ENCODE results near the gene DNAJA4. TPM values are rescaled to one million over a fixed set of nuclear protein-coding genes. Genes with fewer than 3 reads are reported as not detected.

Gene DNAJA4
- total RNA-seq (10 to 100 TPM in 4 of 5 donors, not detected in 1; 30.3 to 53.6 (median 37.9) TPM), polyA plus RNA-seq (10 to 100 TPM; 11.4 to 12.9 (median 12.8) TPM)
- long read RNA-seq, donor 1, partial matches to known transcripts, result 7 of 26 reads
- long read RNA-seq, donor 1, other reads (novel, unspliced or antisense), result 16 of 26 reads
- long read RNA-seq, donor 2, partial matches to known transcripts, result 18 of 45 reads
- long read RNA-seq, donor 2, other reads (novel, unspliced or antisense), result 23 of 45 reads
- long read RNA-seq, donor 3, partial matches to known transcripts, result 0 of 5 reads
- long read RNA-seq, donor 3, other reads (novel, unspliced or antisense), result 0 of 5 reads
- long read RNA-seq, donor 4, result 0 reads
- long read RNA-seq, donor 5, partial matches to known transcripts, result 0 of 3 reads
- long read RNA-seq, donor 5, other reads (novel, unspliced or antisense), result 0 of 3 reads
- long read RNA-seq, donor 6, partial matches to known transcripts, result 92 of 177 reads
- long read RNA-seq, donor 6, other reads (novel, unspliced or antisense), result 74 of 177 reads
- long read RNA-seq, donor 7, partial matches to known transcripts, result 0 of 6 reads
- long read RNA-seq, donor 7, other reads (novel, unspliced or antisense), result 0 of 6 reads
- long read RNA-seq, donor 8, partial matches to known transcripts, result 0 of 3 reads
- long read RNA-seq, donor 8, other reads (novel, unspliced or antisense), result 0 of 3 reads
- long read RNA-seq, donor 9, partial matches to known transcripts, result 0 of 2 reads
- long read RNA-seq, donor 9, other reads (novel, unspliced or antisense), result 0 of 2 reads
- long read RNA-seq, donor 10, partial matches to known transcripts, result 0 of 1 reads
- long read RNA-seq, donor 10, other reads (novel, unspliced or antisense), result 0 of 1 reads

GRCh38 chr15:78264304-78265136 is at the start of gene DNAJA4:
DNAJA4 (plus strand) TSS chr15:78264562; CDS start chr15:78264764, 202 bp downstream.
- TF ChIP-seq POLR2AphosphoS5 (IDR thresholded peaks at IDR 0.05) (peak in 1 of 3 donors; percentile 11), EP300 (IDR thresholded peaks at IDR 0.05) (no peak)
- TF ChIP-seq, protein P1, sequence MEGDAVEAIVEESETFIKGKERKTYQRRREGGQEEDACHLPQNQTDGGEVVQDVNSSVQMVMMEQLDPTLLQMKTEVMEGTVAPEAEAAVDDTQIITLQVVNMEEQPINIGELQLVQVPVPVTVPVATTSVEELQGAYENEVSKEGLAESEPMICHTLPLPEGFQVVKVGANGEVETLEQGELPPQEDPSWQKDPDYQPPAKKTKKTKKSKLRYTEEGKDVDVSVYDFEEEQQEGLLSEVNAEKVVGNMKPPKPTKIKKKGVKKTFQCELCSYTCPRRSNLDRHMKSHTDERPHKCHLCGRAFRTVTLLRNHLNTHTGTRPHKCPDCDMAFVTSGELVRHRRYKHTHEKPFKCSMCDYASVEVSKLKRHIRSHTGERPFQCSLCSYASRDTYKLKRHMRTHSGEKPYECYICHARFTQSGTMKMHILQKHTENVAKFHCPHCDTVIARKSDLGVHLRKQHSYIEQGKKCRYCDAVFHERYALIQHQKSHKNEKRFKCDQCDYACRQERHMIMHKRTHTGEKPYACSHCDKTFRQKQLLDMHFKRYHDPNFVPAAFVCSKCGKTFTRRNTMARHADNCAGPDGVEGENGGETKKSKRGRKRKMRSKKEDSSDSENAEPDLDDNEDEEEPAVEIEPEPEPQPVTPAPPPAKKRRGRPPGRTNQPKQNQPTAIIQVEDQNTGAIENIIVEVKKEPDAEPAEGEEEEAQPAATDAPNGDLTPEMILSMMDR (IDR thresholded peaks at IDR 0.05), result no peak
- peak; percentile 64 to 86 for DNase-seq
- intact Hi-C loops (cut with DNase I; ENCODE audit: low total_unique reads), result no loop called here
- 2 to 10% (median 4%) methylated on average over 17 to 107 of the region's 107 CpGs for WGBS, 5 donors
- H3K4me3 ChIP-seq, result peak within 1 kb of the TSS; percentile 60 to 78 (median 68)
- H3K4me1 ChIP-seq, result peaks cover 26 to 54% (median 32%) of the 10 kb centered on the region in 4 donors
- H3K27me3 ChIP-seq, result no peaks in the 10 kb centered on the region
- H3K27ac ChIP-seq, result peak within 1 kb of the TSS; percentile 37 to 84 (median 81)
- no peaks in the 10 kb centered on the region for H3K36me3 ChIP-seq
- no peaks in the 10 kb centered on the region for H3K9me3 ChIP-seq

GRCh38 chr15:78216276-78217104 is 47.9 kb upstream of the DNAJA4 start:
- Histone ChIP-seq H3K36me3 (no peaks in the 10 kb centered on the region), H3K9me3 (no peaks in the 10 kb centered on the region), H3K4me3 (no peak overlapping the region), H3K27me3 (peaks cover 0 to 8% (median 0%) of the 10 kb centered on the region in 3 donors), H3K27ac (peak overlapping the region in 4 of 5 donors; percentile 25 to 70 (median 52)), H3K4me1 (peaks cover 14 to 46% (median 31%) of the 10 kb centered on the region in 4 donors)
- TF ChIP-seq POLR2AphosphoS5 (IDR thresholded peaks at IDR 0.05) (peak; percentile 22 to 65 (median 43)), EP300 (IDR thresholded peaks at IDR 0.05) (no peak)
- intact Hi-C loops (cut with DNase I; ENCODE audit: low total_unique reads), result no loop called here
- DNase-seq, result peak; percentile 39 to 95
- 63 to 73% (median 71%) methylated on average over 7 of the region's 7 CpGs for WGBS, 5 donors

- WGBS, 5 donors, result 79 to 89% (median 81%) methylated on average over 1 of the region's 1 CpG
- intact Hi-C loops (cut with DNase I; ENCODE audit: low total_unique reads), result no loop called here
- Histone ChIP-seq H3K36me3 (no peaks in the 10 kb centered on the region), H3K27me3 (no peaks in the 10 kb centered on the region), H3K9me3 (no peaks in the 10 kb centered on the region), H3K27ac (peak overlapping the region in 1 of 5 donors; percentile 67), H3K4me1 (peaks cover 14 to 28% (median 18%) of the 10 kb centered on the region in 4 donors), H3K4me3 (no peak overlapping the region)
- TF ChIP-seq POLR2AphosphoS5 (IDR thresholded peaks at IDR 0.05) (no peak), EP300 (IDR thresholded peaks at IDR 0.05) (no peak), POLR2A (IDR thresholded peaks at IDR 0.05) (no peak)
- TF ChIP-seq, protein P1 (IDR thresholded peaks at IDR 0.05), result no peak
- DNase-seq, result no peak
These were observed 43.6 kb upstream of the DNAJA4 start for GRCh38 chr15:78220713-78221112.

- no peak overlapping the region for H3K4me3 ChIP-seq
- H3K9me3 ChIP-seq, result no peaks in the 10 kb centered on the region
- peaks cover 0 to 12% (median under 1%) of the 10 kb centered on the region in 4 donors for H3K4me1 ChIP-seq
- H3K27me3 ChIP-seq, result no peaks in the 10 kb centered on the region
- DNase-seq, result no peak
- WGBS, 5 donors, result 91 to 96% (median 95%) methylated on average over 5 of the region's 5 CpGs
- no peaks in the 10 kb centered on the region for H3K36me3 ChIP-seq
- TF ChIP-seq POLR2AphosphoS5 (IDR thresholded peaks at IDR 0.05) (no peak), POLR2A (IDR thresholded peaks at IDR 0.05) (no peak), EP300 (IDR thresholded peaks at IDR 0.05) (no peak)
- TF ChIP-seq, protein P1 (IDR thresholded peaks at IDR 0.05), result no peak
- intact Hi-C loops (cut with DNase I; ENCODE audit: low total_unique reads), result no loop called here
- peak overlapping the region in 1 of 5 donors; percentile 67 for H3K27ac ChIP-seq
These were observed 41.5 kb upstream of the DNAJA4 start for GRCh38 chr15:78222745-78223395.

All from stomach (tissue), 19 donors.